Activated B cell treated with CpG ODN at 0.5 μM for 24 hours (primary cell): ENCODE results near the gene DDX25. TPM values are rescaled to one million over a fixed set of nuclear protein-coding genes. Genes with fewer than 3 reads are reported as not detected.

ENCODE experiments used
- ATAC-seq: fragments of 200-7000 bp; cut with Tn5 transposase; one replicate; pipeline ENCODE4 v1.10.0; 2021; ENCODE audit warnings: low read depth, mild to moderate bottlenecking, moderate library complexity
- CTCF ChIA-PET: fragments of 350-600 bp; sonication (Branson Sonifier 250); formaldehyde crosslinking; loops from one replicate; lab custom pipeline; 2021; ENCODE audit warnings: antibody characterized with exemption; lab: Charles Lee
- POLR2A ChIA-PET: fragments of 350-600 bp; sonication (Branson Sonifier 250); formaldehyde crosslinking; loops from one replicate; lab custom pipeline; 2021; ENCODE audit warnings: antibody characterized with exemption; lab: Charles Lee
- DNase-seq: peaks from one replicate; pipeline ENCODE4 v3.0.0; 2022
- H3K27ac Mint-ChIP-seq: one replicate; pipeline ENCODE4 v1.8.0; 2020; ENCODE audit warnings: mixed read lengths
- H3K27me3 Mint-ChIP-seq: one replicate; pipeline ENCODE4 v1.8.0; 2021; ENCODE audit warnings: mixed read lengths
- H3K36me3 Mint-ChIP-seq: one replicate; pipeline ENCODE4 v1.8.0; 2021; ENCODE audit warnings: low read depth, mixed read lengths
- H3K4me1 Mint-ChIP-seq: one replicate; pipeline ENCODE4 v1.8.0; 2021; ENCODE audit warnings: mixed read lengths
- H3K4me3 Mint-ChIP-seq: one replicate; pipeline ENCODE4 v1.8.0; 2020; ENCODE audit warnings: mild to moderate bottlenecking, mixed read lengths
- H3K9me3 Mint-ChIP-seq: one replicate; pipeline ENCODE4 v1.8.0; 2020; ENCODE audit warnings: mixed read lengths
- CTCF ChIP-seq: fragments of 200-600 bp; IDR thresholded peaks from one replicate; pipeline ENCODE4 v1.8.0; 2022; ENCODE audit warnings: antibody characterized with exemption, mild to moderate bottlenecking
- intact Hi-C: fragments of 100-400 bp; cut with micrococcal nuclease; formaldehyde crosslinking; loops from one replicate; pipeline ENCODE4 v1.15.1; 2024
- total RNA-seq: library from RNA; stranded (reverse); gene quantifications from 2 replicates; pipeline ENCODE4 v1.2.3, GENCODE V29; 2022

DDX25 gene
- total RNA-seq, 1 donor from 2014 or later: not detected

- Mint-ChIP-seq H3K9me3 (no peaks in the 10 kb centered on the region), H3K4me3 (peak overlapping the region; percentile 90), H3K27ac (peak overlapping the region; percentile 98), H3K36me3 (peaks cover 10% of the 10 kb centered on the region), H3K27me3 (peaks cover 3% of the 10 kb centered on the region), H3K4me1 (peaks cover 18% of the 10 kb centered on the region)
- TF ChIP-seq CTCF: no peak
- peak; percentile 29 for ATAC-seq
- no peak for DNase-seq
- POLR2A ChIA-PET: interaction anchor here (0.7 to 3.3 kb wide), 20 partner anchors 9 to 1264 kb away, joined by 3 to 64 read pairs (median 4); partner anchors contain the start of genes CCDC15, CHEK1, DDX25 and FAM118B
- intact Hi-C loops: loop anchor here (1.0 to 5.0 kb wide), 15 partner anchors 16 to 1264 kb away; partner anchors contain the start of genes CCDC15, CDON, CHEK1 and EI24
- CTCF ChIA-PET: interaction anchor here (0.6 to 1.8 kb wide), 3 partner anchors 8 to 317 kb away, joined by 3 to 13 read pairs (median 3); partner anchors contain the start of gene PUS3
Observed at GRCh38 chr11:125886997-125887372, 17.3 kb upstream of the DDX25 start.

GRCh38 chr11:125887373-125888324, 16.7 kb upstream of the DDX25 start, which contains the start of gene HYLS1:
HYLS1 (plus strand) TSS chr11:125887668; CDS start chr11:125899369, 11,701 bp downstream.
- peaks cover 18% of the 10 kb centered on the region for H3K4me1 Mint-ChIP-seq
- H3K27ac Mint-ChIP-seq: peak within 1 kb of the TSS; percentile 98
- peaks cover 17% of the 10 kb centered on the region for H3K36me3 Mint-ChIP-seq
- ChIA-PET POLR2A (interaction anchor here (0.6 to 3.3 kb wide), 20 partner anchors 8 to 1265 kb away, joined by 3 to 64 read pairs (median 4); partner anchors contain the start of genes CCDC15, CHEK1, DDX25 and FAM118B), CTCF (interaction anchor here (0.6 to 1.8 kb wide), 7 partner anchors 7 to 435 kb away, joined by 3 to 13 read pairs (median 3); partner anchors contain the start of gene PUS3)
- intact Hi-C loops: loop anchor here (1.0 to 5.0 kb wide), 15 partner anchors 16 to 1265 kb away; partner anchors contain the start of genes CCDC15, CDON, CHEK1 and EI24
- no peaks in the 10 kb centered on the region for H3K9me3 Mint-ChIP-seq
- DNase-seq (peak; percentile 97), ATAC-seq (peak; percentile 84)
- H3K27me3 Mint-ChIP-seq: peaks cover 3% of the 10 kb centered on the region
- peak within 1 kb of the TSS; percentile 90 for H3K4me3 Mint-ChIP-seq
- no peak for TF ChIP-seq CTCF

GRCh38 chr11:125890447-125891100, 13.7 kb upstream of the DDX25 start:
- ChIA-PET CTCF (interaction anchor here (0.6 kb wide), 1 partner anchor 821 kb away, joined by 3 read pairs; no protein-coding TSS in a partner anchor), POLR2A (interaction anchor here (1.2 kb wide), 1 partner anchor 12 kb away, joined by 5 read pairs; the partner anchor contains the start of gene PUS3)
- peaks cover 18% of the 10 kb centered on the region for H3K4me1 Mint-ChIP-seq
- DNase-seq: no peak
- H3K9me3 Mint-ChIP-seq: no peaks in the 10 kb centered on the region
- no peak overlapping the region for H3K27ac Mint-ChIP-seq
- intact Hi-C loops: no loop called here
- no peak for ATAC-seq
- peaks cover 3% of the 10 kb centered on the region for H3K27me3 Mint-ChIP-seq
- H3K4me3 Mint-ChIP-seq: no peak overlapping the region
- TF ChIP-seq CTCF: no peak
- H3K36me3 Mint-ChIP-seq: peaks cover 45% of the 10 kb centered on the region

- POLR2A ChIA-PET: interaction anchor here (1.2 kb wide), 1 partner anchor 11 kb away, joined by 3 read pairs; the partner anchor contains the start of gene PUS3
- no peak overlapping the region for H3K27ac Mint-ChIP-seq
Observed at GRCh38 chr11:125892071-125892470, 12.2 kb upstream of the DDX25 start.

More at GRCh38 chr11:125892071-125892470, 12.2 kb upstream of the DDX25 start:
- ATAC-seq (no peak), DNase-seq (no peak)
- Mint-ChIP-seq H3K4me3 (no peak overlapping the region), H3K27me3 (peaks cover 3% of the 10 kb centered on the region), H3K9me3 (no peaks in the 10 kb centered on the region), H3K36me3 (peaks cover 55% of the 10 kb centered on the region), H3K4me1 (peaks cover 12% of the 10 kb centered on the region)
- intact Hi-C loops: no loop called here
- CTCF ChIA-PET: no interaction called here
- TF ChIP-seq CTCF: no peak
